ENCODE results near the gene NT5DC1.

NT5DC1 gene

GRCh38 chr6:116165596-116165995 lies 64.9 kb downstream of the NT5DC1 start:
- H3K4me3 ChIP-seq (ENCODE audit: extremely low read depth, insufficient read depth, low read length, poor library complexity, severe bottlenecking), result no peak overlapping the region
- no peaks in the 10 kb centered on the region for H3K4me1 ChIP-seq (ENCODE audit: control insufficient read depth, insufficient read depth, low read length, poor library complexity, severe bottlenecking)
- H3K27ac ChIP-seq (ENCODE audit: low read depth, low read length, severe bottlenecking), result no peak overlapping the region
- H3K36me3 ChIP-seq (ENCODE audit: control insufficient read depth, insufficient read depth, low read length), result no peaks in the 10 kb centered on the region
- H3K9me3 ChIP-seq (ENCODE audit: control insufficient read depth, low read length), result no peaks in the 10 kb centered on the region
- 80 to 100% methylated on average over 1 of the region's 1 CpG for WGBS, 2 experiments (ENCODE audit: insufficient coverage in 2 of 2)

GRCh38 chr6:116166369-116166768 lies 65.7 kb downstream of the NT5DC1 start:
- no CpG with 5 or more reads among the region's 1 CpG for WGBS, 2 experiments (ENCODE audit: insufficient coverage in 2 of 2)
- H3K27ac ChIP-seq (ENCODE audit: low read depth, low read length, severe bottlenecking), result no peak overlapping the region
- H3K4me3 ChIP-seq (ENCODE audit: extremely low read depth, insufficient read depth, low read length, poor library complexity, severe bottlenecking), result no peak overlapping the region
- H3K36me3 ChIP-seq (ENCODE audit: control insufficient read depth, insufficient read depth, low read length), result no peaks in the 10 kb centered on the region
- H3K9me3 ChIP-seq (ENCODE audit: control insufficient read depth, low read length), result no peaks in the 10 kb centered on the region
- H3K4me1 ChIP-seq (ENCODE audit: control insufficient read depth, insufficient read depth, low read length, poor library complexity, severe bottlenecking), result no peaks in the 10 kb centered on the region

GRCh38 chr6:116168148-116168547 lies 67.5 kb downstream of the NT5DC1 start:
- WGBS, 2 experiments (ENCODE audit: insufficient coverage in 2 of 2), result no CpG with 5 or more reads among the region's 1 CpG
- Histone ChIP-seq H3K4me3 (ENCODE audit: extremely low read depth, insufficient read depth, low read length, poor library complexity, severe bottlenecking) (no peak overlapping the region), H3K27ac (ENCODE audit: low read depth, low read length, severe bottlenecking) (no peak overlapping the region), H3K4me1 (ENCODE audit: control insufficient read depth, insufficient read depth, low read length, poor library complexity, severe bottlenecking) (no peaks in the 10 kb centered on the region), H3K36me3 (ENCODE audit: control insufficient read depth, insufficient read depth, low read length) (no peaks in the 10 kb centered on the region), H3K9me3 (ENCODE audit: control insufficient read depth, low read length) (no peaks in the 10 kb centered on the region)

GRCh38 chr6:116169880-116170279 lies 69.2 kb downstream of the NT5DC1 start:
- H3K4me1 ChIP-seq (ENCODE audit: control insufficient read depth, insufficient read depth, low read length, poor library complexity, severe bottlenecking), result no peaks in the 10 kb centered on the region
- no peak overlapping the region for H3K27ac ChIP-seq (ENCODE audit: low read depth, low read length, severe bottlenecking)
- H3K9me3 ChIP-seq (ENCODE audit: control insufficient read depth, low read length), result no peaks in the 10 kb centered on the region
- H3K36me3 ChIP-seq (ENCODE audit: control insufficient read depth, insufficient read depth, low read length), result no peaks in the 10 kb centered on the region
- WGBS, 2 experiments (ENCODE audit: insufficient coverage in 2 of 2), result 100% methylated on average over 1 of the region's 2 CpGs
- H3K4me3 ChIP-seq (ENCODE audit: extremely low read depth, insufficient read depth, low read length, poor library complexity, severe bottlenecking), result no peak overlapping the region

GRCh38 chr6:116170358-116171057 lies 69.9 kb downstream of the NT5DC1 start:
- Histone ChIP-seq H3K4me1 (ENCODE audit: control insufficient read depth, insufficient read depth, low read length, poor library complexity, severe bottlenecking) (no peaks in the 10 kb centered on the region), H3K36me3 (ENCODE audit: control insufficient read depth, insufficient read depth, low read length) (no peaks in the 10 kb centered on the region), H3K4me3 (ENCODE audit: extremely low read depth, insufficient read depth, low read length, poor library complexity, severe bottlenecking) (no peak overlapping the region), H3K27ac (ENCODE audit: low read depth, low read length, severe bottlenecking) (no peak overlapping the region), H3K9me3 (ENCODE audit: control insufficient read depth, low read length) (no peaks in the 10 kb centered on the region)
- 93 to 96% methylated on average over 2 of the region's 5 CpGs for WGBS, 2 experiments (ENCODE audit: insufficient coverage in 2 of 2)

- no peak overlapping the region for H3K27ac ChIP-seq (ENCODE audit: low read depth, low read length, severe bottlenecking)
- H3K36me3 ChIP-seq (ENCODE audit: control insufficient read depth, insufficient read depth, low read length), result no peaks in the 10 kb centered on the region
- WGBS, 2 experiments (ENCODE audit: insufficient coverage in 2 of 2), result 80 to 100% methylated on average over 1 of the region's 3 CpGs
- H3K4me1 ChIP-seq (ENCODE audit: control insufficient read depth, insufficient read depth, low read length, poor library complexity, severe bottlenecking), result no peaks in the 10 kb centered on the region
- peaks cover 7% of the 10 kb centered on the region for H3K9me3 ChIP-seq (ENCODE audit: control insufficient read depth, low read length)
- H3K4me3 ChIP-seq (ENCODE audit: extremely low read depth, insufficient read depth, low read length, poor library complexity, severe bottlenecking), result no peak overlapping the region
Measured at GRCh38 chr6:116173928-116174327, 73.3 kb downstream of the NT5DC1 start.

- no CpG with 5 or more reads among the region's 2 CpGs for WGBS, 2 experiments (ENCODE audit: insufficient coverage in 2 of 2)
- Histone ChIP-seq H3K4me3 (ENCODE audit: extremely low read depth, insufficient read depth, low read length, poor library complexity, severe bottlenecking) (no peak overlapping the region), H3K36me3 (ENCODE audit: control insufficient read depth, insufficient read depth, low read length) (no peaks in the 10 kb centered on the region), H3K4me1 (ENCODE audit: control insufficient read depth, insufficient read depth, low read length, poor library complexity, severe bottlenecking) (no peaks in the 10 kb centered on the region), H3K9me3 (ENCODE audit: control insufficient read depth, low read length) (peaks cover 7% of the 10 kb centered on the region), H3K27ac (ENCODE audit: low read depth, low read length, severe bottlenecking) (no peak overlapping the region)
Measured at GRCh38 chr6:116175344-116175743, 74.7 kb downstream of the NT5DC1 start.

- Histone ChIP-seq H3K9me3 (ENCODE audit: control insufficient read depth, low read length) (peaks cover 7% of the 10 kb centered on the region), H3K27ac (ENCODE audit: low read depth, low read length, severe bottlenecking) (no peak overlapping the region)
Measured at GRCh38 chr6:116176596-116176995, 75.9 kb downstream of the NT5DC1 start.

GRCh38 chr6:116180375-116180774 lies 79.7 kb downstream of the NT5DC1 start:
- peaks cover 7% of the 10 kb centered on the region for H3K9me3 ChIP-seq (ENCODE audit: control insufficient read depth, low read length)
- no peaks in the 10 kb centered on the region for H3K36me3 ChIP-seq (ENCODE audit: control insufficient read depth, insufficient read depth, low read length)
- no peak overlapping the region for H3K4me3 ChIP-seq (ENCODE audit: extremely low read depth, insufficient read depth, low read length, poor library complexity, severe bottlenecking)
- no peak overlapping the region for H3K27ac ChIP-seq (ENCODE audit: low read depth, low read length, severe bottlenecking)
- no peaks in the 10 kb centered on the region for H3K4me1 ChIP-seq (ENCODE audit: control insufficient read depth, insufficient read depth, low read length, poor library complexity, severe bottlenecking)

More at GRCh38 chr6:116176596-116176995, 75.9 kb downstream of the NT5DC1 start:
- no CpG with 5 or more reads among the region's 2 CpGs for WGBS, 2 experiments (ENCODE audit: insufficient coverage in 2 of 2)
- Histone ChIP-seq H3K4me3 (ENCODE audit: extremely low read depth, insufficient read depth, low read length, poor library complexity, severe bottlenecking) (no peak overlapping the region), H3K4me1 (ENCODE audit: control insufficient read depth, insufficient read depth, low read length, poor library complexity, severe bottlenecking) (no peaks in the 10 kb centered on the region), H3K36me3 (ENCODE audit: control insufficient read depth, insufficient read depth, low read length) (no peaks in the 10 kb centered on the region)

GRCh38 chr6:116189472-116189871 lies 88.8 kb downstream of the NT5DC1 start:
- WGBS, 2 experiments (ENCODE audit: insufficient coverage in 2 of 2), result no CpG with 5 or more reads among the region's 2 CpGs
- Histone ChIP-seq H3K4me1 (ENCODE audit: control insufficient read depth, insufficient read depth, low read length, poor library complexity, severe bottlenecking) (no peaks in the 10 kb centered on the region), H3K9me3 (ENCODE audit: control insufficient read depth, low read length) (no peaks in the 10 kb centered on the region), H3K4me3 (ENCODE audit: extremely low read depth, insufficient read depth, low read length, poor library complexity, severe bottlenecking) (no peak overlapping the region), H3K27ac (ENCODE audit: low read depth, low read length, severe bottlenecking) (no peak overlapping the region), H3K36me3 (ENCODE audit: control insufficient read depth, insufficient read depth, low read length) (no peaks in the 10 kb centered on the region)

GRCh38 chr6:116190550-116190949 lies 89.9 kb downstream of the NT5DC1 start:
- no peaks in the 10 kb centered on the region for H3K9me3 ChIP-seq (ENCODE audit: control insufficient read depth, low read length)
- WGBS, 2 experiments (ENCODE audit: insufficient coverage in 2 of 2), result 78 to 88% methylated on average over 3 to 4 of the region's 4 CpGs
- H3K27ac ChIP-seq (ENCODE audit: low read depth, low read length, severe bottlenecking), result no peak overlapping the region

More at GRCh38 chr6:116190550-116190949, 89.9 kb downstream of the NT5DC1 start:
- H3K4me3 ChIP-seq (ENCODE audit: extremely low read depth, insufficient read depth, low read length, poor library complexity, severe bottlenecking), result no peak overlapping the region
- no peaks in the 10 kb centered on the region for H3K36me3 ChIP-seq (ENCODE audit: control insufficient read depth, insufficient read depth, low read length)
- no peaks in the 10 kb centered on the region for H3K4me1 ChIP-seq (ENCODE audit: control insufficient read depth, insufficient read depth, low read length, poor library complexity, severe bottlenecking)
